Thyroid gland (tissue), 4 donors: Measurements from ENCODE around the gene BANK1.

ENCODE experiments used
- CTCF ChIP-seq, 6 experiments: fragments of 200-600 bp in 3 of 6; fragments of 450-650 bp in 3 of 6; sonication (generic) in 3 of 6; IDR thresholded peaks; one replicate each; pipeline ENCODE4 v1.5.1; 2016 to 2019; ENCODE audit warnings: antibody characterized with exemption in 6 of 6, mild to moderate bottlenecking in 2 of 6, inconsistent platforms in 1 of 6, moderate library complexity in 1 of 6
- POLR2A ChIP-seq, 2 donors: fragments of 450-650 bp; IDR thresholded peaks; one replicate each; pipeline ENCODE4 v1.6.1; 2017; ENCODE audit warnings: antibody characterized with exemption in 2 of 2, mild to moderate bottlenecking in 2 of 2, moderate library complexity in 1 of 2

GRCh38 chr4:102064747-102065442 is 274.4 kb downstream of the BANK1 start:
- no peak for TF ChIP-seq POLR2A (IDR thresholded peaks at IDR 0.05)
- no peak for TF ChIP-seq CTCF (IDR thresholded peaks at IDR 0.05)
